Endothelial cell of umbilical vein (primary cell): ENCODE data around the gene MYADML2.

Source experiments
- CTCF ChIP-seq, 2 donors: IDR thresholded peaks; 1 replicate in 1 of 2; 2 replicates in 1 of 2; pipeline ENCODE4 v1.5.1; 2011; ENCODE audit warnings: low read length in 2 of 2, mild to moderate bottlenecking in 2 of 2, moderate library complexity in 2 of 2, control low read depth in 1 of 2, inconsistent platforms in 1 of 2, low read depth in 1 of 2; ENCODE audit not compliant: insufficient read depth in 1 of 2; ENCODE audit errors: extremely low read depth in 1 of 2
- EZH2 ChIP-seq: IDR thresholded peaks from 2 replicates; pipeline ENCODE4 v1.6.1; 2012; ENCODE audit warnings: borderline replicate concordance, low read depth, mild to moderate bottlenecking, moderate library complexity, low read length, inconsistent platforms; ENCODE audit not compliant: severe bottlenecking
- JUN ChIP-seq: IDR thresholded peaks from 2 replicates; pipeline ENCODE4 v1.6.1; 2011; ENCODE audit warnings: borderline replicate concordance, low read depth; ENCODE audit not compliant: insufficient read length, insufficient read depth
- MAX ChIP-seq: IDR thresholded peaks from 2 replicates; pipeline ENCODE4 v1.6.1; 2011; ENCODE audit not compliant: insufficient read depth, insufficient read length
- POLR2A ChIP-seq: IDR thresholded peaks from 2 replicates; pipeline ENCODE4 v1.6.1; 2012; ENCODE audit warnings: low read depth, mild to moderate bottlenecking, control low read depth, low read length
- POLR2AphosphoS5 ChIP-seq: IDR thresholded peaks from 2 replicates; pipeline ENCODE4 v1.6.1; 2012; ENCODE audit warnings: low read depth, mild to moderate bottlenecking, control low read depth, low read length, moderate library complexity; ENCODE audit not compliant: insufficient read depth

GRCh38 chr17:81996232-81996756 is 49.3 kb upstream of the MYADML2 start:
- TF ChIP-seq MAX = no peak
- no peak for TF ChIP-seq CTCF (IDR thresholded peaks at IDR 0.05; ENCODE audit: extremely low read depth in 1 of 2, insufficient read depth in 1 of 2, low read depth in 1 of 2, low read length in 2 of 2)
- no peak for TF ChIP-seq POLR2A
- no peak for TF ChIP-seq JUN
- TF ChIP-seq EZH2 = no peak
- no peak for TF ChIP-seq POLR2AphosphoS5
